ENCODE results near the gene DIPK1A. TPM values are rescaled to one million over a fixed set of nuclear protein-coding genes. Genes with fewer than 3 reads are reported as not detected.

The DIPK1A gene
- total RNA-seq, 2 donors from 2014 or later = 10.8 to 18.3 TPM

DNA sequence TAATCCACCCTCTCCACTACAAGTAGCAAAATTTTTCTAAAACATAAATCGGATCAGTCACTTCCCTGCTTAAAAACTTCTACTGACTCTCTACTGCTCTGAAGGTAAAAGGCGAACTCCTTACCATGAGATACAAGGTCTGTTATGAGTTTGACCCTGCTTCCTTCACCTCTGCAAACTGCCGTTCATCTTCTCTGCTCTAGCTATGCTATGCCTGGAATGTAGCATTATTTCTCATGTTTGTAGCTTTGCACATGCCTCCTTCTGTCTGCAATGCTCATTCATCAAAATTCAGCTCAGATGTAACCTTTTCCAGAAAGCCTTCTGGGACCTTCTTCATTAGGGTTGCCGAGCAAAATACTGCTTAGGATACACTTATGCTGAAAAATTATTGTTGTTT lies 98.7 kb downstream of the DIPK1A start:
- no peak for TF ChIP-seq CTCF (IDR thresholded peaks at IDR 0.05)
- Histone ChIP-seq H3K27me3 (replicated peaks; ENCODE audit: insufficient read depth) (no peaks in the 10 kb centered on the region), H3K36me3 (no peaks in the 10 kb centered on the region), H3K4me1 (ENCODE audit: control insufficient read depth in 1 of 2, low read depth in 2 of 2) (no peaks in the 10 kb centered on the region), H3K27ac (no peak overlapping the region), H3K9me3 (no peaks in the 10 kb centered on the region), H3K4me3 (no peak overlapping the region)
- ATAC-seq (ENCODE audit: insufficient number of reproducible peaks, low FRiP score, low read depth) (no peak), DNase-seq (ENCODE audit: low spot score) (no peak)

GRCh38 chr1:92859400-92860039 lies 101.7 kb downstream of the DIPK1A start:
- no peaks in the 10 kb centered on the region for H3K9me3 ChIP-seq
- TF ChIP-seq CTCF (IDR thresholded peaks at IDR 0.05) = no peak
- ATAC-seq (ENCODE audit: insufficient number of reproducible peaks, low FRiP score, low read depth) (peak; percentile 26), DNase-seq (ENCODE audit: low spot score) (no peak)
- no peaks in the 10 kb centered on the region for H3K27me3 ChIP-seq (replicated peaks; ENCODE audit: insufficient read depth)
- H3K36me3 ChIP-seq = no peaks in the 10 kb centered on the region
- H3K27ac ChIP-seq = no peak overlapping the region
- no peaks in the 10 kb centered on the region for H3K4me1 ChIP-seq (ENCODE audit: control insufficient read depth in 1 of 2, low read depth in 2 of 2)
- peak overlapping the region; percentile 53 for H3K4me3 ChIP-seq

GRCh38 chr1:92858564-92859399 lies 102.5 kb downstream of the DIPK1A start:
- no peak overlapping the region for H3K27ac ChIP-seq
- TF ChIP-seq CTCF (IDR thresholded peaks at IDR 0.05) = peak; percentile 92
- DNase-seq (ENCODE audit: low spot score) = peak; percentile 12

GRCh38 chr1:92857817-92858216 lies 103.4 kb downstream of the DIPK1A start:
- Histone ChIP-seq H3K4me1 (ENCODE audit: control insufficient read depth in 1 of 2, low read depth in 2 of 2) (no peaks in the 10 kb centered on the region), H3K9me3 (no peaks in the 10 kb centered on the region), H3K36me3 (no peaks in the 10 kb centered on the region), H3K27ac (no peak overlapping the region), H3K27me3 (replicated peaks; ENCODE audit: insufficient read depth) (no peaks in the 10 kb centered on the region), H3K4me3 (no peak overlapping the region)
- DNase-seq (ENCODE audit: low spot score) (no peak), ATAC-seq (ENCODE audit: insufficient number of reproducible peaks, low FRiP score, low read depth) (no peak)
- TF ChIP-seq CTCF (IDR thresholded peaks at IDR 0.05) = no peak

More at GRCh38 chr1:92858564-92859399, 102.5 kb downstream of the DIPK1A start:
- Histone ChIP-seq H3K4me1 (ENCODE audit: control insufficient read depth in 1 of 2, low read depth in 2 of 2) (no peaks in the 10 kb centered on the region), H3K27me3 (replicated peaks; ENCODE audit: insufficient read depth) (no peaks in the 10 kb centered on the region), H3K36me3 (no peaks in the 10 kb centered on the region), H3K4me3 (peak overlapping the region; percentile 53), H3K9me3 (no peaks in the 10 kb centered on the region)
- ATAC-seq (ENCODE audit: insufficient number of reproducible peaks, low FRiP score, low read depth) = peak; percentile 70

DNA sequence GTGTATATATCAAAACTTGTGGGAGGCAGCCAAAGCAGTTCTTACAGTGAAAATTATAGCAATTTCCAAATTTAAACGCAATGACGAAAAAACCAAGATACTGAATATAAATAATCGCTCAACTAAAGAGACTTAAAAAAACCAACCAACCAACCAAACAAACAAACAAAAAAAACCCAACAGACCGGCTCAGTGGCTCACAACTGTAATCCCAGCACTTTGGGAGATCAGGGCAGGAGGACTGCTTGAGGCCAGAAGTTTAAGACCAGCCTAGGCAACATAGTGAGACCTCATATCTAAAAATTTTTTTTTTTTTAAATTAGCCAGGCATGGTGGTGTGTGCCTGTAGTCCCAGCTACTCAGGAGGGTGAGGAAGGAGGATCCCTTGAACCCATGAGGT lies 106.0 kb downstream of the DIPK1A start:
- TF ChIP-seq CTCF (IDR thresholded peaks at IDR 0.05) = no peak
- no peaks in the 10 kb centered on the region for H3K9me3 ChIP-seq
- H3K27ac ChIP-seq = no peak overlapping the region
- H3K36me3 ChIP-seq = no peaks in the 10 kb centered on the region
- ATAC-seq (ENCODE audit: insufficient number of reproducible peaks, low FRiP score, low read depth) (no peak), DNase-seq (ENCODE audit: low spot score) (no peak)
- H3K4me1 ChIP-seq (ENCODE audit: control insufficient read depth in 1 of 2, low read depth in 2 of 2) = no peaks in the 10 kb centered on the region
- no peaks in the 10 kb centered on the region for H3K27me3 ChIP-seq (replicated peaks; ENCODE audit: insufficient read depth)
- H3K4me3 ChIP-seq = no peak overlapping the region

Measured in thoracic aorta (tissue), 2 donors.